HepG2 (cell line): ENCODE measurements around the gene SPATC1L. TPM values are rescaled to one million over a fixed set of nuclear protein-coding genes. Genes with fewer than 3 reads are reported as not detected.
A peak's percentile ranks its signal among the peaks of the same experiment; 100 is the strongest.

Experiments
- ATAC-seq: fragments of 200-7000 bp; cut with Tn5 transposase; 3 replicates; pipeline ENCODE4 v1.9.1; 2020; ENCODE audit warnings: mild to moderate bottlenecking, moderate library complexity
- BruUV-seq: library from RNA; stranded (reverse); fragments of 400-500 nt; replicated peaks from 2 replicates; lab custom pipeline; 2021; lab: Mats Ljungman, UMichigan
- CTCF ChIA-PET: fragments of 300-600 bp; formaldehyde crosslinking; extraction: SDS; loops from one replicate; lab custom pipeline; 2021; ENCODE audit warnings: low total read pairs, inconsistent platforms, low intra/inter-chr PET ratio; lab: Yijun Ruan, JAX
- POLR2A ChIA-PET: fragments of 350-600 bp; sonication (Branson Sonifier 250); formaldehyde crosslinking; loops from one replicate; lab custom pipeline; 2020; ENCODE audit warnings: antibody characterized with exemption, inconsistent platforms; lab: Yijun Ruan, JAX
- DNase-seq: peaks from one replicate; pipeline ENCODE4 v3.0.0-alpha.2; 2015; ENCODE audit warnings: low spot score
- FAIRE-seq: peaks from 3 replicates; lab custom pipeline; 2011; peaks lifted over from hg19 to GRCh38; lab: Jason Lieb, UNC
- H2AFZ ChIP-seq: one replicate; pipeline ENCODE4 v1.6.1; 2011; ENCODE audit warnings: low read length, inconsistent platforms
- H3K27ac ChIP-seq: fragments of 300-600 bp; 3 replicates; pipeline ENCODE4 v1.8.0; 2011; ENCODE audit warnings: mixed run types, mild to moderate bottlenecking, mixed read lengths, low read length, inconsistent platforms; ENCODE audit not compliant: insufficient read depth; ENCODE audit errors: extremely low read length
- H3K27me3 ChIP-seq, 2 experiments: fragments of 200-600 bp in 1 of 2; 2 replicates in 1 of 2; 3 replicates in 1 of 2; pipeline versions ENCODE4 v1.6.0 to v1.8.0; 2011; ENCODE audit warnings: low read length in 2 of 2, mild to moderate bottlenecking in 2 of 2, moderate library complexity in 2 of 2, inconsistent platforms in 1 of 2; ENCODE audit not compliant: insufficient read depth in 2 of 2, control insufficient read depth in 1 of 2
- H3K36me3 ChIP-seq, 2 experiments: fragments of 200-600 bp in 1 of 2; replicated peaks in 1 of 2; 2 replicates in 1 of 2; 3 replicates in 1 of 2; pipeline versions ENCODE4 v1.5.1 to v1.8.0; 2011; ENCODE audit warnings: low read length in 2 of 2, inconsistent platforms in 1 of 2; ENCODE audit not compliant: insufficient read depth in 2 of 2, control insufficient read depth in 1 of 2
- H3K4me1 ChIP-seq: 2 replicates; pipeline ENCODE4 v1.5.1; 2012; ENCODE audit warnings: low read length, inconsistent platforms; ENCODE audit not compliant: insufficient read depth
- H3K4me2 ChIP-seq: 2 replicates; pipeline ENCODE4 v1.6.0; 2011; ENCODE audit warnings: low read depth, low read length, inconsistent platforms
- H3K4me3 ChIP-seq, 3 experiments: fragments of 200-600 bp in 1 of 3; sonication (generic), shearing (Covaris generic) in 1 of 3; replicated peaks in 1 of 3; 2 replicates each; pipeline ENCODE4 v1.5.1; 2011 to 2016; ENCODE audit warnings: low read length in 3 of 3, inconsistent platforms in 2 of 3, low read depth in 2 of 3, mild to moderate bottlenecking in 2 of 3, control low read depth in 1 of 3, mixed read lengths in 1 of 3; ENCODE audit not compliant: insufficient read depth in 1 of 3
- H3K79me2 ChIP-seq: one replicate; pipeline ENCODE4 v1.6.1; 2011; ENCODE audit warnings: low read length, inconsistent platforms; ENCODE audit not compliant: insufficient read depth
- H3K9ac ChIP-seq: 2 replicates; pipeline ENCODE4 v1.6.0; 2011; ENCODE audit warnings: mild to moderate bottlenecking, low read depth, low read length, inconsistent platforms; ENCODE audit not compliant: insufficient read depth
- H3K9me3 ChIP-seq: 2 replicates; pipeline ENCODE4 v1.5.1; 2012; ENCODE audit warnings: mild to moderate bottlenecking, low read length
- H4K20me1 ChIP-seq: 2 replicates; pipeline ENCODE4 v1.6.0; 2011; ENCODE audit warnings: inconsistent platforms, mild to moderate bottlenecking, low read length, moderate library complexity; ENCODE audit not compliant: insufficient read depth
- AGO2 ChIP-seq: fragments of 200-400 bp; formaldehyde crosslinking; optimal IDR thresholded peaks from 2 replicates; pipeline ENCODE3; 2017; ENCODE audit warnings: mild to moderate bottlenecking, low read depth, low read length, moderate library complexity
- AKAP8 ChIP-seq: sonication (generic); formaldehyde crosslinking; IDR thresholded peaks from 2 replicates; pipeline ENCODE4 v1.5.1; 2020; ENCODE audit warnings: mild to moderate bottlenecking, missing genetic modification reagents
- BATF2 ChIP-seq: sonication (generic); formaldehyde crosslinking; IDR thresholded peaks from 2 replicates; pipeline ENCODE4 v1.8.0; 2022; ENCODE audit warnings: mild to moderate bottlenecking, missing genetic modification reagents, moderate library complexity
- DNMT1 ChIP-seq: sonication (generic); formaldehyde crosslinking; IDR thresholded peaks from 2 replicates; pipeline ENCODE4 v1.5.1; 2020; ENCODE audit warnings: mild to moderate bottlenecking, missing genetic modification reagents
- ELF4 ChIP-seq: sonication (generic); formaldehyde crosslinking; IDR thresholded peaks from 2 replicates; pipeline ENCODE4 v1.5.0; 2020; ENCODE audit warnings: missing genetic modification reagents, mild to moderate bottlenecking, moderate library complexity, borderline replicate concordance
- HES4 ChIP-seq: sonication (generic); formaldehyde crosslinking; IDR thresholded peaks from 2 replicates; pipeline ENCODE4 v1.9.0; 2021; ENCODE audit warnings: mild to moderate bottlenecking, missing genetic modification reagents, borderline replicate concordance
- HNRNPH1 ChIP-seq: fragments of 200-400 bp; formaldehyde crosslinking; optimal IDR thresholded peaks from 2 replicates; pipeline ENCODE3; 2017; ENCODE audit warnings: mild to moderate bottlenecking, low read depth, low read length
- LRRFIP1 ChIP-seq: sonication (generic); formaldehyde crosslinking; conservative IDR thresholded peaks from 2 replicates; pipeline ENCODE4 v1.4.0; 2020; ENCODE audit warnings: missing genetic modification reagents
- NONO ChIP-seq, 2 experiments: fragments of 450-650 bp in 1 of 2; sonication (generic) in 1 of 2; formaldehyde crosslinking in 1 of 2; IDR thresholded peaks in 1 of 2; conservative IDR thresholded peaks in 1 of 2; 2 replicates each; pipeline versions ENCODE4 v1.6.1 to v1.8.0; 2017 to 2022; ENCODE audit warnings: mild to moderate bottlenecking in 1 of 2, missing genetic modification reagents in 1 of 2, moderate library complexity in 1 of 2
- PAF1 ChIP-seq: IDR thresholded peaks from 2 replicates; pipeline ENCODE4 v1.6.1; 2016; ENCODE audit warnings: missing genetic modification reagents, missing compliant biosample characterization
- ZNF264 ChIP-seq: sonication (generic); formaldehyde crosslinking; IDR thresholded peaks from 2 replicates; pipeline ENCODE4 v1.4.0; 2020; ENCODE audit warnings: missing genetic modification reagents
- whole genome bisulfite sequencing: methylation state at CpG from one replicate; pipeline ENCODE4 v1.1.6; 2017; ENCODE audit warnings: low lambda C conversion rate; 5-methylcytosine and 5-hydroxymethylcytosine counted together
- in situ Hi-C: cut with HindIII; loops from 2 replicates; pipeline ENCODE4 v1.10.0; 2017; ENCODE audit warnings: low pct_unique_long_range_greater_than_20kb; ENCODE audit not compliant: extremely low pct_ligation_motif_present
- intact Hi-C: fragments of 100-400 bp; cut with micrococcal nuclease; formaldehyde crosslinking; loops from one replicate; pipeline ENCODE4 v1.10.0; 2022; ENCODE audit not compliant: unreplicated experiment
- polyA plus RNA-seq, 8 experiments: library from polyadenylated mRNA; depleted of rRNA in 3 of 8; stranded (reverse) in 7 of 8; unstranded in 1 of 8; fragments of >200 nt; fragmentation: Illumina TruSeq in 4 of 8; extraction: Trizol in 4 of 8; gene quantifications; 2 replicates each; pipeline versions ENCODE4 v1.2.1 to v1.2.3, GENCODE V29; 2011 to 2016; ENCODE audit warnings: low read depth in 4 of 8, missing spikeins in 1 of 8, mixed read lengths in 1 of 8; ENCODE audit not compliant: insufficient read depth in 1 of 8
- total RNA-seq, 5 experiments: library from RNA; depleted of rRNA; stranded (reverse); fragments of >200 nt; fragmentation: Illumina TruSeq; extraction: Trizol; gene quantifications; 2 replicates each; pipeline ENCODE4 v1.2.3, GENCODE V29; 2016; ENCODE audit warnings: low read depth in 1 of 5
- TF ChIP-seq, protein P1 (sequence below): sonication (generic); formaldehyde crosslinking; IDR thresholded peaks from 2 replicates; pipeline ENCODE4 v1.8.1; 2022; ENCODE audit warnings: mild to moderate bottlenecking, missing genetic modification reagents
- TF ChIP-seq, protein P2 (sequence below): sonication (generic); formaldehyde crosslinking; IDR thresholded peaks from 2 replicates; pipeline ENCODE4 v1.8.1; 2022; ENCODE audit warnings: low read depth, mild to moderate bottlenecking, missing genetic modification reagents

Gene SPATC1L
- total and polyA plus RNA-seq, 2 of the 13 experiments (the other 11 are each of a cell fraction or from before 2014, with no cell fraction given): 1.4 to 3.3 TPM

GRCh38 chr21:46135782-46136395 is 48.4 kb downstream of the SPATC1L start (continued):
- no peak for TF ChIP-seq LRRFIP1

GRCh38 chr21:46131838-46132651 is 52.2 kb downstream of the SPATC1L start:
- Histone ChIP-seq H3K4me2 (no peak overlapping the region), H3K4me3 (no peak overlapping the region), H3K9ac (no peak overlapping the region), H3K4me1 (no peaks in the 10 kb centered on the region), H2AFZ (no peak overlapping the region), H3K9me3 (no peaks in the 10 kb centered on the region), H3K79me2 (no peaks in the 10 kb centered on the region), H3K36me3 (no peaks in the 10 kb centered on the region; a peak in 1 of 5 replicates), H3K27ac (no peak overlapping the region), H4K20me1 (peaks cover 4% of the 10 kb centered on the region; the same call in 1 of the 2 replicates), H3K27me3 (no peaks in the 10 kb centered on the region)
- 94% methylated on average over 43 of the region's 85 CpGs for WGBS
- POLR2A ChIA-PET: no interaction called here
- intact Hi-C loops (no loop called here), in situ Hi-C loops (no loop called here)
- no peak for DNase-seq
- no peak for ATAC-seq
- CTCF ChIA-PET: no interaction called here
- BruUV-seq: no TSS peak
- FAIRE-seq: no peak
- TF ChIP-seq HES4 (CRISPR knock-in tag): no peak
- TF ChIP-seq NONO (IDR thresholded peaks at IDR 0.05): no peak
- TF ChIP-seq NONO (CRISPR knock-in tag; conservative IDR thresholded peaks at IDR 0.05): 0 out of 2 replicates have a peak, but pooled peaks have one; percentile 32
- TF ChIP-seq ZNF264 (CRISPR knock-in tag): no peak
- TF ChIP-seq BATF2 (CRISPR knock-in tag): no peak
- peak; percentile 70 for TF ChIP-seq AGO2
- no peak for TF ChIP-seq HNRNPH1
- TF ChIP-seq, protein P1, sequence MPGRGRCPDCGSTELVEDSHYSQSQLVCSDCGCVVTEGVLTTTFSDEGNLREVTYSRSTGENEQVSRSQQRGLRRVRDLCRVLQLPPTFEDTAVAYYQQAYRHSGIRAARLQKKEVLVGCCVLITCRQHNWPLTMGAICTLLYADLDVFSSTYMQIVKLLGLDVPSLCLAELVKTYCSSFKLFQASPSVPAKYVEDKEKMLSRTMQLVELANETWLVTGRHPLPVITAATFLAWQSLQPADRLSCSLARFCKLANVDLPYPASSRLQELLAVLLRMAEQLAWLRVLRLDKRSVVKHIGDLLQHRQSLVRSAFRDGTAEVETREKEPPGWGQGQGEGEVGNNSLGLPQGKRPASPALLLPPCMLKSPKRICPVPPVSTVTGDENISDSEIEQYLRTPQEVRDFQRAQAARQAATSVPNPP (CRISPR knock-in tag): no peak
- TF ChIP-seq DNMT1: peak; percentile 47; the same call in 1 of the 2 replicates
- TF ChIP-seq ELF4 (CRISPR knock-in tag): no peak
- no peak for TF ChIP-seq PAF1 (CRISPR knock-in tag)
- TF ChIP-seq, protein P2, sequence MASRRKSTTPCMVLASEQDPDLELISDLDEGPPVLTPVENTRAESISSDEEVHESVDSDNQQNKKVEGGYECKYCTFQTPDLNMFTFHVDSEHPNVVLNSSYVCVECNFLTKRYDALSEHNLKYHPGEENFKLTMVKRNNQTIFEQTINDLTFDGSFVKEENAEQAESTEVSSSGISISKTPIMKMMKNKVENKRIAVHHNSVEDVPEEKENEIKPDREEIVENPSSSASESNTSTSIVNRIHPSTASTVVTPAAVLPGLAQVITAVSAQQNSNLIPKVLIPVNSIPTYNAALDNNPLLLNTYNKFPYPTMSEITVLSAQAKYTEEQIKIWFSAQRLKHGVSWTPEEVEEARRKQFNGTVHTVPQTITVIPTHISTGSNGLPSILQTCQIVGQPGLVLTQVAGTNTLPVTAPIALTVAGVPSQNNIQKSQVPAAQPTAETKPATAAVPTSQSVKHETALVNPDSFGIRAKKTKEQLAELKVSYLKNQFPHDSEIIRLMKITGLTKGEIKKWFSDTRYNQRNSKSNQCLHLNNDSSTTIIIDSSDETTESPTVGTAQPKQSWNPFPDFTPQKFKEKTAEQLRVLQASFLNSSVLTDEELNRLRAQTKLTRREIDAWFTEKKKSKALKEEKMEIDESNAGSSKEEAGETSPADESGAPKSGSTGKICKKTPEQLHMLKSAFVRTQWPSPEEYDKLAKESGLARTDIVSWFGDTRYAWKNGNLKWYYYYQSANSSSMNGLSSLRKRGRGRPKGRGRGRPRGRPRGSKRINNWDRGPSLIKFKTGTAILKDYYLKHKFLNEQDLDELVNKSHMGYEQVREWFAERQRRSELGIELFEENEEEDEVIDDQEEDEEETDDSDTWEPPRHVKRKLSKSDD (CRISPR knock-in tag): peak; percentile 82; the same call in 1 of the 2 replicates
- TF ChIP-seq AKAP8: 0 out of 2 replicates have a peak, but pooled peaks have one; percentile 64
